Skin epidermis (tissue), 12 donors: ENCODE data around the gene NRDE2.
A peak's percentile ranks its signal among the peaks of the same experiment; 100 is the strongest.
"Not testable (repeated sequence)": the region's sequence is repeated elsewhere in the genome, so short reads cannot be mapped to it uniquely, and the experiment has no call there.

ENCODE experiments used
- H3K27ac ChIP-seq, 21 experiments: fragments of 200-600 bp; sonication (generic) in 11 of 21; one replicate each; pipeline ENCODE4 v1.5.0; 2020; ENCODE audit warnings: mild to moderate bottlenecking in 3 of 21, inconsistent platforms in 2 of 21, moderate library complexity in 2 of 21
- H3K4me3 ChIP-seq, 7 experiments: fragments of 200-600 bp; sonication (generic) in 2 of 7; one replicate each; pipeline ENCODE4 v1.5.0; 2020; ENCODE audit warnings: inconsistent platforms in 2 of 7, mild to moderate bottlenecking in 2 of 7, moderate library complexity in 1 of 7

The NRDE2 gene

GRCh38 chr14:90276646-90277367 is 54.9 kb downstream of the NRDE2 start:
- Histone ChIP-seq H3K4me3 (no peak overlapping the region), H3K27ac (peak overlapping the region in 3 of 21 experiments; percentile 9 to 36 (median 25))

- Histone ChIP-seq H3K27ac (peak overlapping the region in 13 of 21 experiments; percentile 4 to 78 (median 35)), H3K4me3 (no peak overlapping the region)
Measured at GRCh38 chr14:90275820-90276219, 55.9 kb downstream of the NRDE2 start.

GRCh38 chr14:90275458-90275814 is 56.3 kb downstream of the NRDE2 start:
- Histone ChIP-seq H3K27ac (peak overlapping the region in 16 of 21 experiments; percentile 4 to 78 (median 32)), H3K4me3 (no peak overlapping the region)

DNA sequence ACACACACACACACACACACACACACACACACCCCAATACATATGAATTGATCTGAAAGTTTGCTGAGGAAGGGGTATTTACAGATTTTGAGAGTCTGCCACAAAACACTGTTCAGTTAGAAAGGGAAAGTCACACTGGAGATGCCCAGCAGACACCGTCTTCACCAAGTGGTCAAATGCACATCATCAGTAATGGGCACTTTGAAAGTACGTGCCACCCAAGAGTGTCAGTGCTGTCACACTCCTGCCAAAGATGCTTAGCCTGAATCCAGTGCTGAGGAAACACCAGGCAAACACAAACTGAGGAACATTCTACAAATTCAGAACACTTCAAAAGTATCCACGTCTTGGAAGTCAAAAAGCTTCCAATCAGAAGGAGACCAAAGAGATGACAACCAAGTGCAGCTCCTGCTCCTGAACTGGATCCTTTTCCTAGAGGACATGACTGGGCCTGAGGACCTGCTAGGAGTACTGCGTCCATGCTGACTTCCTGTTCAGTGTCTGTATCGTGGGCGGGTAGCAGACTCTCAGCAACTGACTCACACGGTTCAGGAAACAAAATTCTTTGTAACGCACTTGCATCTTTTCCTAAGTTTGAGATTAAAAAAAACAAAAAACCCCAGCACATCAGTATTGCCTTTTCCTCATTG is 56.8 kb downstream of the NRDE2 start:
- Histone ChIP-seq H3K27ac (peak overlapping the region in 17 of 21 experiments; percentile 4 to 78 (median 34)), H3K4me3 (no peak overlapping the region)

- Histone ChIP-seq H3K4me3 (no peak overlapping the region), H3K27ac (peak overlapping the region in 5 of 21 experiments; percentile 8 to 78 (median 60))
Measured at GRCh38 chr14:90274019-90274418, 57.7 kb downstream of the NRDE2 start.

- Histone ChIP-seq H3K27ac (peak overlapping the region in 5 of 21 experiments; percentile 8 to 76 (median 21)), H3K4me3 (no peak overlapping the region)
Measured at GRCh38 chr14:90273532-90273931, 58.2 kb downstream of the NRDE2 start.

GRCh38 chr14:90272523-90272922 is 59.2 kb downstream of the NRDE2 start:
- Histone ChIP-seq H3K4me3 (no peak overlapping the region), H3K27ac (peak overlapping the region in 2 of 21 experiments; percentile 11 to 27)

DNA sequence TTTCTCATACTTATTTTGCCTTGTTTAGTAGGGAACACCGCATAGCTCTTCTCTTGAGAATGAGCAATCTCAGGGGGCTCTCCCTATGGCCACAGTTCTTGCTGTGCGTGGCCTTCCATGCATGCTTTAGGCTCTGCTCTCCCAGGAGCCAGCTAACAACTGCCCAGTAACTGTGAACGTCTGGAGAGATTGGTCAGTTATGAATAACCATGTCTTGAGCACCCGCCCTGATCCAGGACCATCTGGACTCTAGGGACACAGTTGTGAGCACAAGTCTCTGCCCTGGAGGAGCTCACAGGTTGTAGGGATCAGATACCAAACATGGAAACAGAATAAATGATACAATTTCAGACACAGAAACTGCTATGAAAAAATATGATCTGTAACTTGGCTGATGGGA is 63.3 kb downstream of the NRDE2 start:
- H3K27ac ChIP-seq, result no peak overlapping the region

GRCh38 chr14:90266441-90267154 is 65.1 kb downstream of the NRDE2 start:
- Histone ChIP-seq H3K4me3 (no peak overlapping the region), H3K27ac (no peak overlapping the region)

More for the DNA sequence above, 63.3 kb downstream of the NRDE2 start:
- H3K4me3 ChIP-seq, result no peak overlapping the region

DNA sequence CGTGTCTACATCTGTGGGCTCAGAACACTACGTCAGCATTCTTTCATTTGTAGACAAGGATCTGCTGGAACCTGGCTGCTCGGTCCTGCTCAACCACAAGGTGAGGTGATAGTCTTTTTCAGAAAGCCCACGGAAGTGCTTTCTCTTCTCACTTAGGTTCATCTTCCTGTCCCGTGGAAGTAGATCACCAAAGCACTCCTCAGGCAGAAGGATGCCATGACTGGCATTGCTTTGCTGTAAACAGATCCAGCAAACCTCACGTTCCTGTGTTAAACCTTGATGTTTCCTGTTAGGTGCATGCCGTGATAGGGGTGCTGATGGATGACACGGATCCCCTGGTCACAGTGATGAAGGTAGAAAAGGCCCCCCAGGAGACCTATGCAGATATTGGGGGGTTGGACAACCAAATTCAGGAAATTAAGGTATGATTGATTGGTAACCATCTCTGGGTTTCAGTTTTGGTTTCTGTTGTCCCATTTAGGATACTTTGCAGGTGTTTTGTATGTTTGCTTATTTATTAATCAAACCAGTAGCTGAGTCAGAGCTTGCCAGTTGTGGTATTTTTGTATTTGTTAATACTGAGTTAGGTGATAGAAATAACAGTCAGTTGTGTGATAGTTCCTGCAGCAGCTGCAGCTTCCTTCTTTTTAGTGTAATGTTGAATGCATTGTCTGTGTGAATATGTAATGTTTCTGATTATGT is 67.8 kb downstream of the NRDE2 start:
- H3K4me3 ChIP-seq, result no peak overlapping the region
- peak overlapping the region in 1 of 21 experiments; percentile 50 for H3K27ac ChIP-seq

- Histone ChIP-seq H3K4me3 (peak within 1 kb of the TSS; percentile 75 to 100 (median 92)), H3K27ac (peak within 1 kb of the TSS; percentile 52 to 99 (median 92))
Measured at GRCh38 chr14:90256354-90257131, 75.2 kb downstream of the NRDE2 start, which contains the start of gene PSMC1. TSS of gene PSMC1 (plus strand) at chr14:90256553. CDS start at chr14:90256598, 45 bp downstream.

GRCh38 chr14:90255871-90256270 is 75.9 kb downstream of the NRDE2 start:
- Histone ChIP-seq H3K27ac (peak overlapping the region in 15 of 21 experiments; percentile 82 to 99 (median 92)), H3K4me3 (peak overlapping the region; percentile 75 to 100 (median 92))

- H3K4me3 ChIP-seq, result no peak overlapping the region
- H3K27ac ChIP-seq, result no peak overlapping the region
Measured at GRCh38 chr14:90253826-90254225, 77.9 kb downstream of the NRDE2 start.

DNA sequence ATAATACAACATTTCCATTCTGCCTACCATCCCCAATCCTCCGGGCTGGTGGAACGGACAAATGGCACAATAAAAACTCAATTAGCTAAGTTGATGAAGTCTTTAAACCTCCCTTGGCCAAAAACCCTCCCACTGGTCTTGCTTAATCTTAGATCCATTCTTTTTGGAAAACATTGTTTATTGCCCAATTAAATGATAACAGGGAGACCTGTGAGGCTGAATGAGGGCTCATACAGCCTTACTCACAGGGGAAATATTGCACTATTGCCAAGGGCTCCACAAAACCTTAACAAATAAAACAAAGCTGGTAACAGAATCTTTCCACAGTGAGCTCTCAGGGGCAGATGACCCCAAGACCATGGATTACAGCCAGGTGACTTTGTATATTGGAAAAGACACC is 83.1 kb downstream of the NRDE2 start:
- no peak overlapping the region for H3K4me3 ChIP-seq

GRCh38 chr14:90247441-90247840 is 84.3 kb downstream of the NRDE2 start:
- not testable (repeated sequence) for H3K27ac ChIP-seq, H3K4me3 ChIP-seq

More for the DNA sequence above, 83.1 kb downstream of the NRDE2 start:
- no peak overlapping the region for H3K27ac ChIP-seq

- H3K27ac ChIP-seq, result no peak overlapping the region
- no peak overlapping the region for H3K4me3 ChIP-seq
Measured at GRCh38 chr14:90246936-90247335, 84.8 kb downstream of the NRDE2 start.

DNA sequence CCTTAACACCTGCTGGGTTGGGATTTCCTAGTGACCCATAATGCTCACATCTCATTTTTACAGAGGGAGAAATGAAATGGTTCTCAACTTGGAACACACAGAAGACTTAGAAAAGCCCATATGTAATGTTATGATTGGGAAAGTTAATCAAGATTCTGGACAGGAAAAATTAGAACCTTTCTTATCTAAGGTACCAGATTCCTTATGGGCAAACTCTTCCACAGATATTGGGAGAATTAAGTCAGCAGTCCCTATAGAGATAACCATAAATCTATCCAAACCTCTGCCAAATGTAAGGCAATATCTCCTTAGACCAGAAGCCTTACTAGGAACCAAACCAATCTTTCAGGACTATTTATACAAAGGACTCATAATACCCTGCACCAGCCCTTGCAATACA is 89.3 kb downstream of the NRDE2 start:
- no peak overlapping the region for H3K4me3 ChIP-seq

GRCh38 chr14:90239139-90239538 is 92.6 kb downstream of the NRDE2 start:
- Histone ChIP-seq H3K4me3 (no peak overlapping the region), H3K27ac (no peak overlapping the region)

More for the DNA sequence above, 89.3 kb downstream of the NRDE2 start:
- H3K27ac ChIP-seq, result no peak overlapping the region
